Measurements from ENCODE around the gene RPL38.

RPL38 gene

DNA sequence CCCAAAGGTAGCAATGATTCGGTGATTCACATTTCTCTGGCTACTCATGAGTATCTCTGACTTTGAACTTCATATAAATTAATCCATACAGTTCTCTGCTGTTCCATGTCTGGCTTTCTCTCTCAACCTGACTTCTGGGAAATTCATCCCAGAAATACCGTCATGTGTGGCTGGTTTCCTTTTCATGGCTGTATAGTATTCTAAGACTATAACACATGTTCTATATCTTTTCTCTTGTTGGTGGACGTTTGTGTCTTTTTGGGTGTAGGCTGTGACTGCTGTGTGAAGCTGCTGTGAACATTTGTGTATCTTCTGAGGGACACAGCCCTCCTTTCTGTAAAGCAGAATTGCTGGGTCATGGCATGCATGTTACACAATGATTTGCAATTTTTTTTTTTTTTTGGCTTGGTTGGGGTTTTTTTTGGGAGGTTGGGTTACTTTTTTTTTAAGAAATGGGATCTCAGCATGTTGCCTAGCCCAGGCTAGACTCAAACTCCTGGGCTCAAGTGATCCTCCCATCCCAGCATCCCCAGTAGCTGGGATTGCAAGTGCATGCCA, 16.2 kb downstream of the RPL38 start:
- DNase-seq (ENCODE audit: insufficient read length, low spot score) (no peak), FAIRE-seq (no peak)
- no peak for TF ChIP-seq POLR2A (IDR thresholded peaks at IDR 0.05; ENCODE audit: low read depth, low read length)

DNA sequence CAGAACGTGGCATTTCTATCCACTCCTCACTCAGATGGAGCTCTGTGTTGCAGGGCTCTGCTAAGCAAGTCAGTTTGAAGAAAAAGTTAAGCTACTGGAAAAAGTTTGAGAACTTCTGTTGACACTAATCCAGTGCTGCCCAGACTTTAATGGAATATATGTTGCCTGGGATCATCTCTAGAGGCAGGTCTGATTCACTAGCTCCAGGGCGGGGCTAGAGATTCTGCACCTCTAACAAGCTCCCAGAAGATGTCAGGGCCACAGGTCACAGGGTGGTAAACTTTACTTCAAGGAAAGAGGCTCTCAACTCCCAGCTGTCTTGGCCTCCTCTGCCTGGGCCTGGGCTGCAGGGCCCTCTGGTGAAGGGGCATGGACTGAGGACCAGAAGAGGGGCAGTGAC, 16.7 kb downstream of the RPL38 start:
- DNase-seq (ENCODE audit: insufficient read length, low spot score) = no peak
- no peak for TF ChIP-seq POLR2A (IDR thresholded peaks at IDR 0.05; ENCODE audit: low read depth, low read length)
- no peak for FAIRE-seq

DNA sequence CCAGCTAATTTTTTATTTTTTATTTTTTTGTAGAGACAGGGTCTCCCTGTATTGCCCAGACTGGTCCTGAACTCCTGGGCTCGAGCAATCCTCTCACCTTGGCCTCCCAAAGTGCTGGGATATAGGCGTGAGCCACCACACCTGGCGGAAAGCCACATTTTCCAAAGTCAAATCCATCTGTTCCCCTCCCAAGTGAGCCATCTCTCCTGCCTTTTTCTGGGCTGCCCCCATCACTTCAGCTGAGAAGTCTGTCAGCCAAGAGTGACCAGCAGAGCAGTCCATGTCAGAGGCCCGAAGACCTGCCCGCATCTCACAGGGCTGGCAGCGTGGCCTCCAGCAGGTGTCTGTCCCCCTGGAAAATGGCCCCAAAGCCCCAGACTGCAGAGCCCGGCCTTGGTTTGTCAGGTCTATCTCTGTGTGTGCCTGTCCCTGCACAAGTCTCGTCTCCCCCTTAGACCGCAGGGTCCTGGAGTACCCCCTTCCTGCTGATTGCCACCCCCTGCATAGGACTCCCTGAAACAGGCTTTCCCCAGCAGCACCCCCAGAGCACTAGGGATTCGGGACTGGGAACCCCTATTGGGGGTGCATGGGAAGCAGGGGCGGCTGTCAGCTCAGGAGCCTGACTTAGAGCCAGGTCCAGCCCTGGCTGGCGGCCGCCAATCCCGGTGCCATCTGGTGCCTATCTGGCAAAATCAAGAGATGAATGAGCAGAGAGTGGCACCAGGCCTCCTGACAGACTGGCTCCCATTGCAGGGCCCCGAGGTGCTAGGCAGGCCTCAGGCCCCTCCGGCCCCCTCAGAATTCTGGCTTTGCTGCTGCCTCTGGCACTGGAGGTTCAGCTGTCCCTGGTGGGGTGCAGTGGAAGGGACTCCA, 17.7 kb downstream of the RPL38 start:
- no peak for FAIRE-seq
- no peak for TF ChIP-seq POLR2A (IDR thresholded peaks at IDR 0.05; ENCODE audit: low read depth, low read length)
- DNase-seq (ENCODE audit: insufficient read length, low spot score) = no peak

DNA sequence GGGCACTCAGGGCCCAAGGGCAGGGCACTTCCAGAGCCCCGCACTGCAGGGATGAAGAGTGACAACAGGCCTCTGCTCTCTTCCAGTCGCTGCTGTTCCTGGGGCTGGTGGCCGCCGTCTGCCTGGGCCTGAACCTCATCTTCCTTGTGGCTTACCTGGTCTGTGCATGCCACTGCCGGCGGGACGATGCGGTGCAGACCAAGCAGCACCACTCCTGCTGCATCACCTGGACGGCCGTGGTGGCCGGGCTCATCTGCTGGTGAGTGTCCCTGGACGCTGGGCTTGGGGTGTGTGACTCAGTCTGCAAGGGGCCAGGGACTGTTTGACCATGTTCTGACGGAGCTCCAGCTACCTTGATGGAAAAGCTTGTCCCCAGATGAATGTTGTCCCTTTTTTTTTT, 18.9 kb downstream of the RPL38 start:
- no peak for DNase-seq (ENCODE audit: insufficient read length, low spot score)
- FAIRE-seq = no peak
- TF ChIP-seq POLR2A (IDR thresholded peaks at IDR 0.05; ENCODE audit: low read depth, low read length) = no peak

DNA sequence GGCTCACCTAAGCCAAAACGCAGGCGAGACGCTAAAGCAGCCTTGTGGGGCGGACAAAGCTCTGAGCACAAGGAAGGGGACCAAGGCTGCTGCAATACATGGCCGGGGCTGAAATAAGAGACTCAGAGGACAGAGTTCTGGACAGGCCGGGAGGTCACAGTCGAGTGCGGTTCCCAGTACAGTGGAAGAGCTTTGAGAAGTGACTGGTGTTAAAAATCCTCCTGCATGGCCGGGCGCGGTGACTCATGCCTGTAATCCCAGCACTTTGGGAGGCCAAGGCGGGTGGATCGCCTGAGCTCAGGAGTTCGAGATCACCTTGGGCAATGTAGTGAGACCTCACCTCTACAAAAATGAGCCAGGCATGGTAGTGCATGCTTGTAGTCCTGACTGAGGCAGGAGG, 20.4 kb downstream of the RPL38 start:
- FAIRE-seq (no peak), DNase-seq (ENCODE audit: insufficient read length, low spot score) (no peak)
- TF ChIP-seq POLR2A (IDR thresholded peaks at IDR 0.05; ENCODE audit: low read depth, low read length) = no peak

DNA sequence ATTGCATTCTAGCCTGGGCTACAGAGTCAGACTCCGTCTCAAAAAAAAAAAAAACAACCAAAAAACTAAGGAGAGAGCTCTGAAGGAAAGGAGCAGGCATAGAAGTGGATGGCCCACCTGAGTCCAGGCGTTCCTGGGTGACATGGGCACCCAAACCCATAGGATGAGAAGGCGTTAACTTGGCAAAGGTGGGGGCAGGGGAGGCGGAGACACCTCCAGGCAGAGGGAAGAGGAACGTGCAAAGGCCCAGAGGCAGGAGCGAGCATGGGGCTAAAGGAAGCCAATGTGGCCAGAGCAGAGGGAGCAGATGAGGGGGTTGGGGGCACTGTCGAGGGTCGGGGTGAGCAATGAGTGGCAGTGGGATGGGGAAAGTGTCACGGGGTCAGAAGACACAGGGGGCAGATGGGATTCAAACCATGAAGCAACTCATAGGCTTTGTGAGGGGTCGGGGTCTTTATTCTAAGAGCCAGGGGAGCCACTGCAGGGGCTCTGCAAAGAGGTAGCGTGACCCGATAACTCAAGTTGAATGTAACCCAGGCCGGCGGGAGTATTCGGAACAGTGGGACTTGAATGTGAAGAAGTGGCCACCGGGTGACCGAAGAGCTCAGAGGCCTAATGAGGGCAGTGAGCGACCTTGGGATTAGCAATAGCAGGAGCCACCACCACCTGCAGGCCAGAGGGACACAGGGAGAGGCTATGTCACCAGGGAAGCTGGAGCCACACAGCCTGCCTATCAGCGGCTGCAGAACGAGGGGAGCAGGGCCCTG, 21.7 kb downstream of the RPL38 start:
- FAIRE-seq (no peak), DNase-seq (ENCODE audit: insufficient read length, low spot score) (no peak)
- no peak for TF ChIP-seq POLR2A (IDR thresholded peaks at IDR 0.05; ENCODE audit: low read depth, low read length)

DNA sequence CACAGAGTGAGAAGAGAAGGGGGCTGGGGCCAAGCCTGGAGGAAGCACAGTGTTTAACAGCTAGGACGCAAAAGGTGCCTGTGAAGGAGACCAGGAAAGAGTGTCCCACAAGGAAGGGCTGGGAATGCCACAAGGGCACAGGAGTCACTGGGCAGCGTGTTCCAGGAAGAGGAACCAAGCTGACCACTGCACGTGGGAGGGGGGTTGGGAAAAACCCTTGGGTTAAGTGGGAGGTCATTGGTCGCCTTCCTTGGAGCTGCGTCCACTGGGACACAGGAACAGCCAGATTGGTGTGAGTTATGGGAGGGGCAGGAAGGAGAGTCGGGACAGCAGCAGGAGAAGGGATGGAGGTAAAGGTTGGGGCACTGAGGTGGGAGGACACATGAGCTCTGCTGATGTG, 22.8 kb downstream of the RPL38 start:
- no peak for DNase-seq (ENCODE audit: insufficient read length, low spot score)
- no peak for FAIRE-seq
- TF ChIP-seq POLR2A (IDR thresholded peaks at IDR 0.05; ENCODE audit: low read depth, low read length) = no peak

DNA sequence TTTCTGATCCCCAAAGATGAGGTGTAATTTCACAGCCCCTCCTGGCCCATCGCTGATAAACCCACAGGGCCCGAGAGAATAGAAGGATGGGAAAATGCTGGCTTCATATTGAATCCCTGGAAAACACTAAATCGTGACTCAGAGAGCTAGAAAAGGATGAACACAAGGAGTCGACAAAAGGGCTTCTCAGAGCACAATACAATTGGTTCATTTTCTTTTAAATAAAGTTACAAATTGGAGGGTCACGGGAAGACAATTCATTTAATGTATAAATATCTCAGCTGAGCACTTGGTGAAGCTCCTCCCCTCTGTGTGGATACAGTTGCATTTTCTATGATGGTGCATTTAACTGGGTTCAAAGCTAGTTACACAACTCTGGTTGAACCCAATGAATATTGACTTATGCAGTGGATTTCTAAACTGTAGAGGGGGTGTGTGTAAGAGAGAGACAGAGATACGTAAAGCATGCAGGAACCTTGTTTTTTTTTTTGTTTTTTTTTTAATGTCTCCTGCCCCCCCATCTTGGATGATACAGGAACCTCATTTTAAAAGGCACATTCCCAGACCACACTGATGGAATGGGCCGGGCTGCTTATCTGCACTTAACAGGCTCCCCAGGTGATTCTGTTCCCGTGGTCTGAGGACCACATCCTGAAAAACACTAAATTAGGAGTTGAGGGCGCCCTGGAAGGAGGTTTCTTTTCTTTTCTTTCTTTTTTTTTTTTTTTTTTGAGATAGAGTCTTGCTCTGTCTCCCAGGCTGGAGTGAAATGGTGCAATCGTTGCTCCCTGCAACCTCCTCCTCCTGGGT, 24.0 kb downstream of the RPL38 start:
- no peak for DNase-seq (ENCODE audit: insufficient read length, low spot score)
- FAIRE-seq = no peak
- no peak for TF ChIP-seq POLR2A (IDR thresholded peaks at IDR 0.05; ENCODE audit: low read depth, low read length)

DNA sequence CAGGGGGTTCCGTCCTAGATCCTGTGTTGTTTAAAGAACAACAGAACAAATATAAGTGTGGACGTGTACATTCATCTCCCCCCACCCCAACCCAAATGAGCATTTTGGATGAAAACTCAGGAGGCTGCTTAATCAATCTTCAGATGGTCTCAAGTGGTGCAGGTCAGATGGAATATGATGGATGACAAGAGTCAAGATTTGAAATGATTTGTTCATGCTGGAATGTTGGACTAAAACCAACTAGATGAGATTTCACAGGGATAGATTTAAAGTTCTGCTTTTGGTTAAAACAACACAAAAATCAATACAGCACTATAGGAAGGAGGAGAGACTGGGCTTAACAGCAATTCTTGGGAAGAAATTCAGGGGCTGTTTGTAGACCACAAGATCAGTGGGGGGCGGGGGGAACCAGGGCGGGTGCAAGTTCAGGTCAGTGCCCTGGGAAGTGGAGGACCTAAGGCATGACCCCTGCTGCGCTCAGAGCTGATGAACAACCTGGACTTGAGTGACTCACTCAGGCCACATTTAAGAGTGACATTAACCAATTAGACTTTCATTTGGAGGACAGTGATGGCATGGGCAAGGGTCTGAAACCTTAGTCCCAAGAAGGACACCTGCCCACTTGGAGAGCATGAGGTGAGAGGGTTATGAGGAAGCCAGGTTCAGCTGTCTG, 25.0 kb downstream of the RPL38 start:
- no peak for DNase-seq (ENCODE audit: insufficient read length, low spot score)
- FAIRE-seq = no peak
- TF ChIP-seq POLR2A (IDR thresholded peaks at IDR 0.05; ENCODE audit: low read depth, low read length) = no peak

DNA sequence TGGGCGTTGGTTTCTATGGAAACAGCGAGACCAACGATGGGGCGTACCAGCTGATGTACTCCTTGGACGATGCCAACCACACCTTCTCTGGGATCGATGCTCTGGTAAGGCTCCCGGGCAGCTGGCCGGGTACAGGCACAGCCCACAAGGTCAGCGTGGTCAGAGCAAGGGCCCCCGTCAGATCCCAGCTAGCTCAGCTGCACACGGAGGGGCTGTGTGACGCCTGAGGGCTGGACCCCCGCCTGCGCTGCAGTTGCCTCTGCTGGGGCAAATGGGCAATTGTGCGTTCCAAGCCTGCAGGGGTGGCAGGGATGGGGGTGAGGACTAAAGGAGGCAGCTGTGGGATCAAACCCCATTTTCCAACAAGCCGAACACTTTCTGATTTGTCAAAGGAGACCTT, 27.4 kb downstream of the RPL38 start:
- TF ChIP-seq POLR2A (IDR thresholded peaks at IDR 0.05; ENCODE audit: low read depth, low read length) = no peak
- FAIRE-seq = no peak
- no peak for DNase-seq (ENCODE audit: insufficient read length, low spot score)

DNA sequence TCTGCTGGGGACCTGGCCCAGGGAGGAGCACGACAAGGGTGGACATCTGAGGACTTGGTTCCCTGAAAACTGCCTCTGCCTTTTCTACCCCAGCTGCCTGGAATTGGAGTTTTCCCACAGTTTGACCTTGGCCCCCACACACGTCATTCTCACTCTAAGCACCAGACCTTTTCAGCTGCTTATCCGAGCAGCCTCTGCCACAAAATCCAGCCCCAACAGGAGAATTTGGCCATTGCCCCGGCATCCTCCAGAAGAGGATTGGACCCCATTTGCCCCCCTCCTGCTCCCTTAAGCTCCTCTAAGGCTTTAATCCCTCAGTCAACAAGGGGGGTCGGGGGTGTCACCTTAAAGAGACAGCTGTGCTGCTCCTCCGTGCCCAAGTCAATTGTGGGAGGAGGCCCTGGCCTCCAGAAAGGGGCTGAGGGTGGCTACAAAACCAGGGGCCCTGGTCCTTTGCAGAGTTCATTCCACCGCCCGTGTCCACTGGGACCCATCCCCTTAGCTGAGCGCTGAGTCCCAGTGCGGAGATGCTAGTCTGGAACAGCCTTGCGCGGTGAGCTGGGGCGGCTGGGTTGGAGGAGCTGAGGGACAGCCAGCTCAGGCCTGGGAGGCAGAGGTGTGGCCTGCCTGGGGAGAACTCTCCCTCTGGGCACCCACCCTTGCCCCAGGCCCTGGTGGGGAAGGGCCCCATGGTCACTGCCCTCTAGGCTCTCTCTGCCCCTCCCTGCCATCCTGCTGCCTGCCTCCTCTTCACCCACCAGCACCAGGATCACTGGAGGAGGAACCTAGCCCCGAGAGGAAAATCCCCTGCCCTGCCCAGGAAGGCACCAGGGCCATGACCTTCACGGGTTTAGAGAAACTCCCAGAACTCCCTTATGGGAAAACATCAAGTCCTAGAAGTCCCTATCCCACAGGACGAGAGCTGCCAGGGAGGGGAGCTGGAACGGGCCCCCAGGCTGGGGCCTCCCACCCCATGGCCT, 28.7 kb downstream of the RPL38 start:
- DNase-seq (ENCODE audit: insufficient read length, low spot score) (no peak), FAIRE-seq (no peak)
- TF ChIP-seq POLR2A (IDR thresholded peaks at IDR 0.05; ENCODE audit: low read depth, low read length) = no peak

DNA sequence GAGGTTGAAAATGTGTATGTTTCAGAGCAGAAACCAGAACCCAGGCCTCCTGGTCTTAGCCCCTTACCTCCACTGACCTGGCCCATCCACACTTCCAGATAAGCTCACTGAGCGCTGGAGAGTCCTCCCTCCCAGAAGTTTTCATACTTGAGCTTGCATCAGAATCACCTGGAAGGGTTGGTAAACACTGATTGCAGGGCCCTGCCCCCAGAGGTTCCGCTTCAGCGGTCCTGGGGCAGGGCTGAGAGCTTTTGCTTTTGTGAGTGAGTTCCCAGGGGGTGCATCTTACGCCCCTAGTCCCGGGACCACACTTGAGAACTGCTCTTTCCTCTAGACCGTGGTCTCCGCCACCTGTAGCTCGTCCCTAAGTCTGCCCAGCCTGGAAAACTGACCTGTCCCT, 30.5 kb downstream of the RPL38 start:
- FAIRE-seq (no peak), DNase-seq (ENCODE audit: insufficient read length, low spot score) (no peak)
- no peak for TF ChIP-seq POLR2A (IDR thresholded peaks at IDR 0.05; ENCODE audit: low read depth, low read length)

Data from H54 (cell line).